ENCODE measurements around the gene CPLANE1.
"Not testable (repeated sequence)": the region's sequence is repeated elsewhere in the genome, so short reads cannot be mapped to it uniquely, and the experiment has no call there.

Gene CPLANE1

DNA sequence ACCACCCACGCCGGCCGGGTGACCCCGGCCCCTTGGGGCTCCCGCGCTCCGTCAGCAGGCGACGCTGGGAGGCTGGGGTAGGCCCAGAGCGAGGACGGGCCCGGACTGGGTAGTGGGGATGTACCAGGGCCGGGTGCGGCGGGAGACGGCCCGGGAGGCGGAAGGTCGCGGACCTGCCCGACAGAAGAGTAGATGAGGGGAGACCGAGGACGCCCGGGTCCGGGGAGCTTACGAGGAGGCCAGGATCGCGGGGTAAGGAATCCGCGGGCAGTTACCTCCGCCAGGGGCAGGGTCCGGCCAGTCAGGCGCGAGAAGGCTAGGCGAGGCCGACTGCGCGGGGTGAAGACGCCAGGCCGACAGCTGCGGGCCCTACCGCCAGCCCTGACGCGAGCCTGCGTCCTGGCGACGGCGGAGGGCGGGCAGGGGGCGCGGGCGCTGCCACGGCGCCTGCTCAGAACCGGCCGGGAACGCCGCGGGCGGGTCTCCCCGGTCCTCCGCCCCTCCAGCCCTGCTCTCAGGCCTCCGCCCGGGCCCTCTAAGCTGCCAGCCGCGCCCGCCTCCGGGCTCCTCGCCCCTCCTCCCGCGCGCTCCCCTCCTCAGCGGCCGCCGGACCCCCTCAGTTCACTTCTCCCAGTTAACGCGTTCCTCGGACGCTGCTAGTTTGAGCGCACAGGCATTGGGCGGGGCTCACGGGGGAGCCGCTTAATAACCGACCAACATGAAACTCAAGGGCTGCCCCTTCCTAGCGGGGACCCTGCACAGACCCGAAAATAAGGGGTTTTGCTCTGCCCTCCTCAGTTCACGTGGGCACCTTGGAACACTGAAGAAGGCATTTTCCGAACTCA is at the start of gene CPLANE1:
CPLANE1 (minus strand) TSS at position 407 of the 845 bp plus-strand sequence. CDS start 1,678 bp downstream, outside the sequence.
- DNase-seq, result peak; percentile 64

DNA sequence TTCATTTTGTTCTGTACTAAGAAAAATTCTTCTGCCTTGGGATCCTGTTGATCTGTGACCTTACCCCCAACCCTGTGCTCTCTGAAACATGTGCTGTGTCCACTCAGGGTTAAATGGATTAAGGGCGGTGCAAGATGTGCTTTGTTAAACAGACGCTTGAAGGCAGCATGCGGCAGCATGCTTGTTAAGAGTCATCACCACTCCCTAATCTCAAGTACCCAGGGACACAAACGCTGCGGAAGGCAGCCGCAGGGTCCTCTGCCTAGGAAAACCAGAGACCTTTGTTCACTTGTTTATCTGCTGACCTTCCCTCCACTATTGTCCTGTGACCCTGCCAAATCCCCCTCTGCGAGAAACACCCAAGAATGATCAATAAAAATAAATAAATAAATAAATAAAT is 47.1 kb upstream of the CPLANE1 start:
- not testable (repeated sequence) for DNase-seq

DNA sequence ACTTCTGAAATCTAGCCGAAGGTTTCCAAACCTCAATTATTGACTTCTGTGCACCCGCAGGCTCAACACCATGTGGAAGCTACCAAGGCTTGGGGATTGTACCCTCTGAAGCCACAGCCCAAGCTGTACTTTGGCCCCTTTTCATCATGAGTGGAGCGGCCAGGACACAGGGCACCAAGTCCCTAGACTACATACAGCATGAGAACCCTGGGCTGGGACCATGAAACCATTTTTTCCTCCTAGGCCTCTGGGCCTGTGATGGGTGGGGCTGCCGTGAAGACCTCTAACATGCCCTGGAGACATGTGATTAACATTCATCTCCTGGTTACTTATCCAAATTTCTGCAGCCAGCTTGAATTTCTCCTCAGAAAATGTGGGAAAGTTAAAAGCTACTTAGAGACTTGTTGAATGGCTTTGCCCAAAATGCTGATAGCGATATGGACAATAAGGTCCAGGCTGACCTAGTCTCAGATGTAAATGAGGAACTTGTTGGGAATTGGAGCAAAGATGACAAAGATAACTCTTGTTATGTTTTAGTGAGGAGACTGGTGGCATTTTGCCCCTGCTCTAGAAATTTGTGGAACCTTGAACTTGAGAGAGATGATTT is 34.1 kb upstream of the CPLANE1 start:
- DNase-seq, result no peak

DNA sequence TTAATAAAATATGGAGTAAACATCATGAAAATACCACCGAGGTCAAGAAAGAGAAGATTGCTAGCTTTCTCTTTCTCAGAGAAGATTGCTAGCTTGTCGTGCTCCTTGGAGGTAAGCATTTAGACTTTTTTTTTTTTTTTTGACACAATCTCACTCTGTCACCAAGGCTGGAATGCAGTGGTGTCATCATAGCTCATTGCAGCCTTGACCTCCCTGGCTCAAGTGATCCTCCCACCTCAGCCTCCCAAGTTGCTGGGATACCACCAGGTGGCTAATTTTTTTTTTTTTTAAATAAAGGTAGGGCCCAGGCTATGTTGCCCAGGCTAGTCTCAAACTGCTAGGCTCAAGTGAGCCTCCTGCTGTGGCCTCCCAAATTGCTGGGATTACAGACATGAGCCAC is 26.3 kb upstream of the CPLANE1 start:
- DNase-seq, result no peak

DNA sequence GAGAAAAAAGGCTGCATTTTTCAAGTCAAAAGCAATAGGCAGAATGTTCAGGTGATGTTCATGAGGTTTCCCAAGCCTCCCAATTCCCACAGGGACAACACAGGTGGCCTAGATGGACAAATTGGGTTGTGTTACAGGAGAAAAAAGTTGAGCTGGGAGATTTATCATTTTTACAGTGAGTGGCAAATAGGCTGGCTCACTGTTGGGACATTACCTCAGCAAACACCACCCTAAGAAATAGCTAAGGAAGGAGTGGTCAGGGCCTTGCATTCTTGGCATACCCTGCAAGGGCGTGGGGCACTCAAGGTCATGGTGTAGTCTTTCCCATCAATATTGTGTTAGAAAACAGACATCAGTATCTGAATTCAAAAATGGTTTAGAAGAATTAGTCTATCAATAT is 23.3 kb upstream of the CPLANE1 start:
- no peak for DNase-seq

DNA sequence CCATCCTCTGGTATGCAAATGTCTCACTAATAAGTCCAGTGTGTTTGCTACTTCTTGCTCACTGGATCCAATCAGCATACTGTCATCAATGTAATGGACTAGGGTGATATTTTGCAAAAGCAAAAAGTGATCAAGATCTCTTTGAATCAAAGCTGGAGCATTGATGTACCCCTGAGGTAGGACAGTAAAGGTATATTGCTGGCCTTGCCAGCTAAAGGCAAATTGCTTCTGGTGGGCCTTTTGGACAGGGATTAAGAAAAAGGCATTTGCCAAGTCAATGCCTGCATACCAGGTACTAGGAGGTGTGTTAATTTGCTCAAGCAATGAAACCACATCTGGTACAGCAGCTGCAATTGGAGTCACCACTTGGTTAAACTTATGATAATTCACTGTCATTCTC is 18.9 kb upstream of the CPLANE1 start:
- DNase-seq, result not testable (repeated sequence)

DNA sequence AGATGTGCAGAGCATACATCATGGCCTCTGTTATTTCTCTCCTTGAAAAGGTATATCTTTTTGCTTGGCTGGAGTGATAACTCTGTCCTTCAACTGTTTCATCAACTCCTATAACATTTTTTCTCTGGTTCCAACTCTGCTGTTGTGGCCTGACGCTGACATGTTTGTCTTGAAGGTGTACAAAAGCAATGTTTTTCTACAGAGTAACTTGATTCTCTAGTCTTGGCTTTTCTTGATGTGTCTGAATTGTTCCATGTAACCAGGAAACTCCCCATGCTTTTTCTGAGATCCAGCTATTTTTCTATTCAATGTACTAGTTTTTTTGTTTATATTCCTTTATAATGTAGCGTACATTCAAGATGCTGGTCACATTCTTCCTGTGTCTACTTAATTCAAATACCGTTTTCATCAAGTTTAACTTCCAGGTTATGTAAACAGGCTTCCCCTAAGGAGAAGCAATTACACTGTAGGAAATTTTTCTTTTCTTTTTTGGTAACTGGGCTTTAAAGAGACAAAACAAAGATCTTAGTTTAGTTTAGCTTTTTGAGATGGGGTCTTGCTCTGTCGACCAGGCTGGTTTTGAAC is 6.7 kb upstream of the CPLANE1 start:
- no peak for DNase-seq

DNA sequence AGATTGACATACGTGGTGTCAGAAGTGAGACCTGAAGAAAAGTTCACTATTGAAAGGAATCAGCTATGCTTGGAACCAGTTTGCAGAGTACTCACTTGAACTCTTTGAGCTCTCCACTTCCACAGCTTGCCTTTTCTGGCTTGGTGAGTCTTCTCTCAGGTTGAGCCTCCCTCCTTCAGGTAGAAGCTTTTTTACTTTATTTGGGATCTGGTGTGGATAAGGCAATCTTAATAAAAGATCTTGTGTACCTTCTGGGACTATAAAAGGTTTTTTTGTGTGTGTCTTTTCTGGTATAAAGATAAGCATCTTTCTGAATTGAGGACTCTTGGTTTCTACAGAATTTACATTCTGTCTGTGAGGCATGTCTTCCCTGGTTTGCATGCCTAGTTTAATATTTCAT is 5.4 kb upstream of the CPLANE1 start:
- no peak for DNase-seq

DNA sequence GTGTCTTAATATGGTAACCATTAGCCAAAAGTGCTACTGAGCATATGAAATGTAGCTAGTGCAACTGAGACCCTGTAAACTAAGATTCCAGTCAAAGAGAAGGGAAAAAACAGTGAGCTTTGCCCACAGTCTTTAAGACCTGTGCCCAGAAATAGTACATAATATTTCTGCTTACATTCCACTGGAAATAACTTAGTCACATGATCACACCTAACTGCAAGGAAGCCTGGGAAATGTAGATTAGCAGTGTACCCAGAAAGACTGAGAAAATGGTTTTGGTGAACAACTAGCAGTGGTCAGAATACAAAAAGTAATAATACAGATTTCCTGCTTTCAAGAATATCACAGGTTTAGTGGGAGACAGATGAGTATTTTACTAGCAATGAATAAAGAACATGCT is 2.5 kb upstream of the CPLANE1 start:
- DNase-seq, result no peak

DNA sequence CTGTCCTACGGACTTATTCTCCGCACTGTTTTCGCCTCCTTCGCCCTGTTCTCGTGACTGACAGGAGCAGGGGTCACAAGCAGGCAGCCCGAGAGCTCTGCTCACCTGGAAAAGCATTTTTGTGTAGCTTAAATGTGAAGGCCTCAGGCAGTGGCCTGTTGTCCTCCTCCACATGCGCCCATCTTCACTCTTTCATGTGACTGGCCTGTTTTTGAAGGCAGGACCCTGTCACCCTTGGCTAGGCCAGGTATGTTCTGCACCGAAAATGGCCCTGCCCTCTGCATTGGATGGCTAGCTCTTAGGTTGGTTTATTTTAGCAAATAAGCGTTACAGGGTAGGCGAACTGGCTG is 614 bp upstream of the CPLANE1 start:
- DNase-seq, result no peak

DNA sequence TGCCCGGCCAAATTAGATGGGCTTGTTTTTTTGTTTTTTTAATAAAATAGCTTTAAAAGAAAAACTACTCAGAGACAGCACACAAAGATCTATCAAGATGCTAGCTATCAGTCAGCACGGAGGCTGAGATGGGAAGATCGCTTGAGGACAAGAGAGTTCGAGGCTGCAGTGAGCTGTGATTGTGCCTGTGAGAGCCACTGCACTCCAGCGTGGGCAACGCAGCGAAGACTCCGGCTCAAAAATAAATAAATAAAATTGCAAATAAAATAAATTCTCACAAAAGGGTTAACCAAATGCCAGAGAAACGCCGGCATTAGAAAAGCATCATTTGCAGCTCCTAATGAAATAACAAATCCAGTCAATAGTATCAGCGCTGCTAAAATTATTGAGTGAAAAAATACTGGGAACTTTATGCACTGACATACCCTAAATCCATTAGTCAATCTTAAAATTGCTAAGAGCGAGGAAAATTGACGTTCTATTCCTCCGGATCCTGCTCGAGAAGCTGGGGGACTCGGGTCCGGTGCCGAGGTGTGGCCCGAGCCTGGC is 681 bp downstream of the CPLANE1 start:
- no peak for DNase-seq

DNA sequence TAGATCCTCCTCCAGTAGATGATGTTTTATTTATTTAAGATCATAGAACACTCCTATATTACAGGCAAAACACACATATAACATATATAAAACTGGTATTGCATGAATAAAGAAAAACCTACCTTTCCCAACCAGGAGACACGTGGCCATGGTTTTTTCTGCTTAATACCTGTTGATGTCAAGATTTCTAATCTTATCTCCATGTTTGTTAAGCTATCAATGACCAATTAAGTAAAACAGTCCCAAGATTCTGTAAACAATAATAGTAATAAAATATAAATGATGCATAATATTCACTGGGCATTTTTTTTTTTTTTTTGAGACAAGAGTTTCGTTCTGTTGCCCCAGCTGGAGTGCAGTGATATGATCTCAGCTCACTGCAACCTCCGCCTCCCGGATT is 1.7 kb downstream of the CPLANE1 start:
- no peak for DNase-seq

DNA sequence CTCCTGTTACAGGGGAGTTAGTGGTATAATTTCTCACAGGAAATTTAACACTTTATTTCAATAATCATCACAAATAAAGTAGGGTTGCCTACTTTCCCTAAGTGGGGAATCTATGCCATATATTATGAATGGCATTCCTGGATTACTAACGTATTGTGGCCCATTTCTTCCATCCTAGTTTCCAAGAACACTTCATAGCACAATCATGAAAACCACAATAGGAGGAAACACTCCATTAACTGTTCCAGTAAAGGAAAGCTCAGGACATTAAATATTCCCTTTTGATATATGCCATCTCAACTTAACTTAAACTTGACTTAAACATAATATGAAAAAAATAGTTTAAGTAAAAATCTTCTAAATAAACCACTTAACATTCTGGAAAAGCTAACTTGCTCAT is 2.1 kb downstream of the CPLANE1 start:
- DNase-seq, result no peak

DNA sequence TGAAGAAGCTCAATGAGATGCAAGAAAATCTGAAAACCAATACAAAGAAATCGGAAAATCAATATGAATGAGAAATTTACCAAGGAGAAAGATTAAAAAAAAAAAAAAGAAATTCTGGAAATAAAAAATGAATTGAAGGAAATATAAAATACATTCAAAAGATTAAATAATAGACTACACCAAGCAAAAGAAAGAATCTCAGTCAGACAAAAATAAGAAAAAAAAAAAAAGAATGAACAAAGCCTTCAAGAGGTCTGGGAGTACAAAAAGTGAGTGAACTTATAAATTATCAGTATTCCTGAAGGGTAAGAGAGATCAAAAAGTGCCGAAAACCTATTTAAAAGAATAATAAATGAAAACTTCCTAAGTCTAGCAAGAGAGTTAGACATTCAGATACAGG is 14.9 kb downstream of the CPLANE1 start:
- no peak for DNase-seq

DNA sequence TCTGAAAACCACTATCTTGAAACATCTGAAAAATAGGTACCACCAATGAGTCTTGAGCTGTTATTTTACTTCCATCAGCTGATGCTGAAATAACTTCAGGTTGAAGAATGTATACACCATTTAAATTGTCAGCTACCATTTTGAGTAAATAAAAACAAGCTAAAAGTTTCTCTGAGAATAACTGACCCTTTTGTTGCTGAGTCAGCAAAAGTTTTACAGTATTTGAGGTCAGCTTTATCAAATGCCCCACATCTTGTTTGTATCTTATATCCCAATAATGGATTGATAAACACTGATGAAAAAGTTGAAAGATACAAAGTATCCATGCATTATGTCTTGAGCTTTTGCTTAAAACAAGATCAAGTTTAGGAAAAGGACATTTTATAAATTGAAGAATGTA is 22.8 kb downstream of the CPLANE1 start:
- DNase-seq, result no peak

DNA sequence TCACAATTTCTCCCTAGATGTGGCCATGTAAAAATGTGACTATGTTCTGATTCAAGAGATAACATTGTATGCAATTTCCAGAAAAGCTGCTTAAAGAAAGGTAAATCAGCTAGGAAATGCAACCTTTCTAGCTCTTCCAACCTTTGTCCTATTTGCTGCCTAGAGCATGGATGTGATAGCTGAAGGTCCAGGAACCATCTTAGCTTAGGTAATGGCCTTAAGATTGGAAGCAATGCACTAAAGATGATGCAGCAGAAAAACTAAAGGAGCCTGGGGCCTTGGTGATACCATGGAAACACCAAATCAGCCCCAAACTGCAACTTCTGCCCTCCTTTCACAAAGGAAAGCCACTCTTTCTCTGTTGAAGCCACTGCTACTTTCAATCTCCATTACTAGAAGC is 27.0 kb downstream of the CPLANE1 start:
- no peak for DNase-seq

DNA sequence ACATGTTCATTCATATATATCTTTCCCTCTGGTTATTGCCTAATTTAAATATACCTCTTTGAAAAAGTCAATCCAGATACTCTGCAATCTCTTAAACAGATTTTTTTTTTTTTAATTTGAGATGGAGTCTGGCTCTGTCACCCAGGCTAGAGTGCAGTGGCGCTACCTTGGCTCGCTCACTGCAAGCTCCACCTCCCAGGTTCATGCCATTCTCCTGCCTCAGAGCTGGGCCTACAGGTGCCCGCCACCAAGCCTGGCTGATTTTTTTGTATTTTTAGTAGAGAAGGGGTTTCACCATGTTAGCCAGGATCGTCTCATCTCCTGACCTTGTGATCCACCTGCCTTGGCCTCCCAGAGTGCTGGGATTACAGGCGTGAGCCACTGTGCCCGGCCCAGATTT is 28.8 kb downstream of the CPLANE1 start:
- not testable (repeated sequence) for DNase-seq

DNA sequence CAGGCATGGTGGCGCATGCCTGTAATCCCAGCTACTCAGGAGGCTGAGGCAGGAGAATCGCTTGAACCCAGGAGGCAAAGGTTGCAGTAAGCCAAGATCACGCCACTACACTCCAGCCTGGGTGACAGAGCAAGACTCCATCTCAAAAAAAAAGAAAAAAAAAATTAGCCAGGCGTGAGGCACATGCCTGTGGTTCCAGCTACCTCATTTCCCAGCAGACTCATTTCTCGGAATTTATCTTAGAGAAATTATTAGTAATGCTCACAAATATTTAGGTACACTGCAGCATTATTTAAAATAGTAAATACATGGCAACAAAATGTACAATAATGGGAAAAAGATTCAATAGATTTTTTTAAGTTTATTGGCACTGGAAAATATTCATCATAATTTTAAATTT is 29.8 kb downstream of the CPLANE1 start:
- not testable (repeated sequence) for DNase-seq

DNA sequence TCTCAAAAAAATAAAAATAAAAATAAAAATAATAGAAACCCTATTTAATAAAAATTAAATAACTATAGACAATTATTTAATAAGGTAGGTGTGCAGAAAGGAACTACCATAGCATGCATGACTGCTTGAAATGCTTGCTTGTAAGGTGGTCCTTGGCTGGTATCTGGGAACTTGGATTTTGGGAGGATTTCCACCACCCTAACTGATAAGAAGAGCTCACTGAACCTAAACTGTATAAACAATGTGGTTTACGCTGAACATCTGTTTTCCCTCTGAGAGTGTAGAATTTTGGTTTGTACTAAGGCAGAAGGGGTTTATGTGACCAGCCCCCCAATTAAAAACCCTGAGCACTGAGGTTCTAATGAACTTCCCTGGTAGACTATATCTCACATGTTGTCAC is 31.2 kb downstream of the CPLANE1 start:
- no peak for DNase-seq

DNA sequence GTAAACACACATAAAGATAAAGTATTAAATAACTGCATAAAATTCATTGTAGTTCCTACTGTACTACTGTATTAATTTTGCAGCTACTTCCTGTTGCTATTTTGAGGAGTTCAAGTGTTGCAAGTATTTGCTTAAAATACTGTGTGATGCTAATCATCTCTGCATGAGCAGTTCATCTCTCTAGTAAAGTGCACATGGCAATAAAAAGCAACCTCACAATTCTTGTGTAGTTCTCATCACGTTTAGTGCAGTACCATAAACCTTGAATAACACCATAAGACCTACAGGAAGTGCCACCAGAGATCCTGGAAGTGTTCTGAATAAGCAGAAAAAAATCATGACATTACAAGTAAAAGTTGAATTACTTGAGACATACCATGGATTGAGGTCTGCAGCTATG is 34.6 kb downstream of the CPLANE1 start:
- DNase-seq, result no peak

DNA sequence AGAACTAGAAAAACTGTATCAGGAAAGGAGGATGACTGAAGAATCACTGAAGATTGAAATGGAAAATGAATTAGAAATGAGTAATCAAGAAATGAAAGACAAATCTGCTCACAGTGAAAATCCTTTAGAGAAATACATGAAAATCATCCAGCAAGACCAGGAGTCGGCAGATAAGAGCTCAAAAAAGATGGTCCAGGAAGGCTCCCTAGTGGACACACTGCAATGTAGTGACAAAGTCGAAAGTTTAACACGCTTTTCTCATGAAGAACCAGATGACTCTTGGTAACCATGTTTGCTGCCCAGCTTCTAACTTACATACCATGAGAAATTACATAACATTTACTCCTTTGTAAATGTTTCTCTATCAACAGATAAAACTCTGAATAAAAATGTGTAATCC is 37.1 kb downstream of the CPLANE1 start:
- no peak for DNase-seq

DNA sequence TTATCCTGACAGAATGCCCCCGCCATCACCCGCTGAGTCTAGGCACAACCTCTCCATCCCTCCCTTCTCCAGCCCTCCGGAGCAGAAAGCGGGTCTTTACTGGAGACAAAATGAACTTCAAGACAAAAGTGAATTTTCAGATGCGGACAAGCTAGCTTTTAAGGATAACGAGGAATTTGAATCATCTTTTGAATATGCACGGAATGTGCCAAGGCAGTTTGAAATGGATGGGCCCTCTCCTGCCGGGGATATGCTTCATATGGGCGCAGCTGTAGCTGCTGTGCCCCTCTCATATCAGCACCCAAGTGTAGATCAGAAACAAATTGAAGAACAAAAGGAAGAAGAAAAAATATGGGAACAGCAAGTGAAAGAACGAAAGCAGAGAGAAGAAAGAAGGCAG is 37.5 kb downstream of the CPLANE1 start:
- no peak for DNase-seq

DNA sequence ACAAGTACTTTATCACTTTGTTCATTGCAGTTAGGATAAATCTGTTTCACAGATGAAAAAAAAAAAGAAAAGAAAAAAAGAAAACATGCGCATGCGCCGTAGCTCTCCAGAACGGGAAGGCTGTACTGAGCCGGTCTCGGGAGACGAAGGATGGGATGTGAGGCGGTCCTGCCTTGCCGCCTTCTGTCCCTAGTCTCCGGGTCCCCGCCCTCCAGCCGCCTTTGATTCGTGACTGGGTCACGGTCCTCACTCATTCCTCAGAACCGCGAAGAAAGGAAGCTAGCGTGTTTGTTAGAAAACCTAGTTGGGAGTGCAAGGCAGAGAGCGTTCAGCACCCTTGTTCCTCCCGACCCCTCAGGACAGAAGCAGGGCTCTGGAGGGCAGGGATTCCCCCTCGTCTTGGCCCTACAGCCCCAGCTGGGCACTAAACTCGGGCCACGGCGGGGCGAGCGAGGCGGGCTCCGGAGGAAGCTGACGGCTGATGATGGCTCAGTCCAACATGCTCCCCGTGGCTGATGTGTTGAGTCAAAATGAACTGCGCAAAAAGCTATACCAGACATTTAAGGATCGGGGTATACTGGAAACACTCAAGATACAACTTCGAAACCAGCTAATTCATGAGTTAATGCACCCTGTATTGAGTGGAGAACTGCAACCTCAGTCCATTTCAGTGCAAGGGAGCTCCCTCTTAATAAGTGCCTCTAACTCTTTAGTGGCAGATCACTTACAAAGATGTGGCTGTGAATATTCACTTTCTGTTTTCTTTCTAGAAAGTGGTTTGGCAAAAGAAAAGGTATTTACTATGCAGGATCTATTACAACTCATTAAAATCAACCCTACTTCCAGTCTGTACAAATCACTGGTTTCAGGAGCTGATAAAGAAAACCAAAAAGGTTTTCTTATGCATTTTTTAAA is 40.0 kb downstream of the CPLANE1 start:
- no peak for DNase-seq

Measured in NCI-H1417 treated with DMSO at 0.1 percent for 48 hours (cell line).